ENCODE results near the gene ADAMTS10.
"Not testable (repeated sequence)": the region's sequence is repeated elsewhere in the genome, so short reads cannot be mapped to it uniquely, and the experiment has no call there.

Gene ADAMTS10

DNA sequence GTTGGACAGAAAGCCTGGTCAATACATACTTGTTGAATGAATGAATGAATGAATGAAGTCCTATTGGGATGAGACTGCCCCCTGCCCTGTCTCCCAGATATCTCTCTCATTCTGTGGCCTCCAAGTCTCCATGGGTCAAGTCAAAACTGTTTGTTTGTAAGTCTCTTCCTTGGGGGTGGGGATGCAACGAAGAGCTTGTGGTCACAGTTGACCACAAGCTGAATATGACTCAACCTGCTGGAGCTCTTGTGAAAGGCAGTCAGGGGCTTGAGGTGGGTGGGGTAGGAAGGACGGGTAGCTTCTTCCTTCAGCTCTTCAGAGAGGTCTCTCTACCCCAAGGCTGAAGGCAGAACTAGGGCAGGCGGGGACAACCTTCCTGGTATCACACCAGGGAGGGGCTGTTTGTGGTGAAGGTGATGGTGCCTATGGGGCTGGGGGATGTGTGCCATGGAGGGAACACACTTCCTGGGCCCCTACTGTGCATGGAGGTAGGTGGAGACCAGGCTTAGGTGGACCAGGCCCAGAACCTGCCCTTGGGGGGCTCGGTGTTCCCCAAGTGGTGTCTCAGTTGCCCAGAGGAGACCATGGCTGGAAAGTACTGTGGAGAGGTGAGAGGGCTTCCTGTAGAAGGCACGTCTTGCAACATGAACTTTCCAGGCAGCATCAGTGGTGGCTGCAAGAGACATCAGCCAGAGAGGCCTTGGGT, 41.3 kb downstream of the ADAMTS10 start:
- Histone ChIP-seq H4K20me1 (ENCODE audit: control insufficient read depth, insufficient read depth, low read depth, low read length) (no peaks in the 10 kb centered on the region), H3K9me3 (ENCODE audit: control insufficient read depth, insufficient read depth, low read length) (no peaks in the 10 kb centered on the region), H3K79me2 (ENCODE audit: control insufficient read depth, low read length) (no peaks in the 10 kb centered on the region), H3K36me3 (ENCODE audit: control insufficient read depth, low read length) (no peaks in the 10 kb centered on the region), H3K27me3 (ENCODE audit: control insufficient read depth, low read length) (no peaks in the 10 kb centered on the region), H3K27ac (ENCODE audit: low read depth, low read length) (no peak overlapping the region), H3K4me1 (ENCODE audit: control insufficient read depth, low read length) (no peaks in the 10 kb centered on the region), H3K4me2 (ENCODE audit: low read length) (no peak overlapping the region), H3F3A (ENCODE audit: control insufficient read depth, insufficient read depth) (no peaks in the 10 kb centered on the region), H3K9me2 (replicated peaks; ENCODE audit: control insufficient read depth, low read length) (no peaks in the 10 kb centered on the region), H3K4me3 (ENCODE audit: low read length) (no peak overlapping the region)
- TF ChIP-seq, protein P1, sequence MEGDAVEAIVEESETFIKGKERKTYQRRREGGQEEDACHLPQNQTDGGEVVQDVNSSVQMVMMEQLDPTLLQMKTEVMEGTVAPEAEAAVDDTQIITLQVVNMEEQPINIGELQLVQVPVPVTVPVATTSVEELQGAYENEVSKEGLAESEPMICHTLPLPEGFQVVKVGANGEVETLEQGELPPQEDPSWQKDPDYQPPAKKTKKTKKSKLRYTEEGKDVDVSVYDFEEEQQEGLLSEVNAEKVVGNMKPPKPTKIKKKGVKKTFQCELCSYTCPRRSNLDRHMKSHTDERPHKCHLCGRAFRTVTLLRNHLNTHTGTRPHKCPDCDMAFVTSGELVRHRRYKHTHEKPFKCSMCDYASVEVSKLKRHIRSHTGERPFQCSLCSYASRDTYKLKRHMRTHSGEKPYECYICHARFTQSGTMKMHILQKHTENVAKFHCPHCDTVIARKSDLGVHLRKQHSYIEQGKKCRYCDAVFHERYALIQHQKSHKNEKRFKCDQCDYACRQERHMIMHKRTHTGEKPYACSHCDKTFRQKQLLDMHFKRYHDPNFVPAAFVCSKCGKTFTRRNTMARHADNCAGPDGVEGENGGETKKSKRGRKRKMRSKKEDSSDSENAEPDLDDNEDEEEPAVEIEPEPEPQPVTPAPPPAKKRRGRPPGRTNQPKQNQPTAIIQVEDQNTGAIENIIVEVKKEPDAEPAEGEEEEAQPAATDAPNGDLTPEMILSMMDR (IDR thresholded peaks at IDR 0.05; ENCODE audit: low read depth, low read length, poor library complexity, severe bottlenecking): no peak
- no peak for TF ChIP-seq EZH2phosphoT487 (IDR thresholded peaks at IDR 0.05; ENCODE audit: borderline replicate concordance, low read length)

DNA sequence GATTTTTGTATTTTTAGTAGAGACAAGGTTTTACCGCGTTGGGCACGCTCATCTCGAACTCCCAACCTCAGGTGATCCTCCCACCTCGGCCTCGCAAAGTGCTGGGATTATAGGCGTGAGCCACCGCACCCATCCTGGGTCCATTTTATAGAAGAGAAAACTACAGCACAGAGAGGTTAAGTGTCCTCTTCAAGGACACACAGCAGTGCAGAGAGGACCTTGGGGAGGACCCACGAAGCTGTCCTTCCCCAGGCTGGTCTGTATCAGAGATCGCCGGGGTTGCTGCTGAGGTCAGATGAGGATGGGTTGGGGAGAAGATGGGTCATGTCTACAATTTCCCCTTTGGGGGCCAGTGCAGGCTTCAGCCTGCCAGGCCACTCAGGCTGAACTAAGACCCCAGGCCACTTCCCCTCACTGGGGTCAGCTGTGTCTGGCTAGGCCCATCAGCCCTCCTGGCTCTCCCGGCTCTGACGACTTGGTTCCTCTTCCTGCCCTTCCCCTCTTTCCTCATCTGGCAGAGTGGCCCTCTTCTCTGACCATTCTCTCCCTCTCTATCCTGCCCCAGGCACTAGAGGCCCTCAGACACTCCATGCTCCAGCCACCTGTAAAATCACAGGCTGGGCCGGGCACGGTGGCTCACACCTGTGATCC, 42.9 kb downstream of the ADAMTS10 start:
- Histone ChIP-seq H4K20me1 (ENCODE audit: control insufficient read depth, insufficient read depth, low read depth, low read length) (no peaks in the 10 kb centered on the region), H3K9me3 (ENCODE audit: control insufficient read depth, insufficient read depth, low read length) (no peaks in the 10 kb centered on the region), H3K4me1 (ENCODE audit: control insufficient read depth, low read length) (no peaks in the 10 kb centered on the region), H3K27me3 (ENCODE audit: control insufficient read depth, low read length) (no peaks in the 10 kb centered on the region), H3K9me2 (replicated peaks; ENCODE audit: control insufficient read depth, low read length) (no peaks in the 10 kb centered on the region), H3K4me2 (ENCODE audit: low read length) (no peak overlapping the region), H3K79me2 (ENCODE audit: control insufficient read depth, low read length) (no peaks in the 10 kb centered on the region), H3K4me3 (ENCODE audit: low read length) (no peak overlapping the region), H3K27ac (ENCODE audit: low read depth, low read length) (no peak overlapping the region), H3F3A (ENCODE audit: control insufficient read depth, insufficient read depth) (no peaks in the 10 kb centered on the region), H3K36me3 (ENCODE audit: control insufficient read depth, low read length) (no peaks in the 10 kb centered on the region)
- TF ChIP-seq EZH2phosphoT487 (IDR thresholded peaks at IDR 0.05; ENCODE audit: borderline replicate concordance, low read length): no peak
- TF ChIP-seq, protein P1 (IDR thresholded peaks at IDR 0.05; ENCODE audit: low read depth, low read length, poor library complexity, severe bottlenecking): no peak

DNA sequence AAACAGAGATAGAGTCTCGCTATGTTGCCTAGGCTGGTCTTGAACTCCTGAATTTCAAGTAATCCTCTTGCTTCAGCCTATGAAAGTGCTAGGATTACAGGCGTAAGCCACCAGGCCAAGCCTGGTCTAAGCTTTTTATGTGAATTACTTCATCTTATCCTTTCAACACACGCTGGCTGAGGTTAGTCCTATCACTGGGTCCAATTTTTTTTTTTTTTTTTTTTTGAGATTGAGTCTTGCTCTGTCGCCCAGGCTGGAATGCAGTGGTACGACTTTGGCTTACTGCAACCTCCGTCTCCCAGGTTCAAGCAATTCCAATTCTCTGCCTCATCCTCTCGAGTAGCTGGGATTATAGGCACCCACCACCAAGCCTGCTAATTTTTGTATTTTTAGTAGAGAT, 43.7 kb downstream of the ADAMTS10 start:
- Histone ChIP-seq H3K27me3 (ENCODE audit: control insufficient read depth, low read length) (no peaks in the 10 kb centered on the region), H3F3A (ENCODE audit: control insufficient read depth, insufficient read depth) (no peaks in the 10 kb centered on the region), H4K20me1 (ENCODE audit: control insufficient read depth, insufficient read depth, low read depth, low read length) (no peaks in the 10 kb centered on the region)

DNA sequence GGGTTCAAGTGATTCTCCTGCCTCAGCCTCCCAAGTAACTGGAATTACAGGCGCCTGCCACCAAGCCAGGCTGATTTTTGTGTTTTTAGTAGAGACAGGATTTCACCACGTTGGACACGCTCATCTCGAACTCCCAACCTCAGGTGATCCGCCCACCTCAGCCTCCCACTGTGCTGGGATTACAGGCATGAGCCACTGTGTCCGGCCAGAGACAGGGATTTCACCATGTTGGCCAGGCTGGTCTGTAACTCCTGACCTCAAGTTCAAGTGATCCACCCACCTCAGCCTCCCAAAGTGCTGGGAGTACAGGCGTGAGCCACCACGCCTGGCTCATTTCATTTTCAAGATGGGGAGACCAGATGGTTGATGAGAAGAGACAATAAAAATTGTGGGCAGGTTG, 45.6 kb downstream of the ADAMTS10 start:
- H3F3A ChIP-seq (ENCODE audit: control insufficient read depth, insufficient read depth); H4K20me1 ChIP-seq (ENCODE audit: control insufficient read depth, insufficient read depth, low read depth, low read length); H3K9me3 ChIP-seq (ENCODE audit: control insufficient read depth, insufficient read depth, low read length); H3K27me3 ChIP-seq (ENCODE audit: control insufficient read depth, low read length); H3K9me2 ChIP-seq (replicated peaks; ENCODE audit: control insufficient read depth, low read length); H3K4me2 ChIP-seq (ENCODE audit: low read length); H3K4me3 ChIP-seq (ENCODE audit: low read length); H3K4me1 ChIP-seq (ENCODE audit: control insufficient read depth, low read length); H3K79me2 ChIP-seq (ENCODE audit: control insufficient read depth, low read length); H3K36me3 ChIP-seq (ENCODE audit: control insufficient read depth, low read length); H3K27ac ChIP-seq (ENCODE audit: low read depth, low read length): not testable (repeated sequence)

More for the DNA sequence above, 43.7 kb downstream of the ADAMTS10 start:
- Histone ChIP-seq H3K9me2 (replicated peaks; ENCODE audit: control insufficient read depth, low read length) (no peaks in the 10 kb centered on the region), H3K36me3 (ENCODE audit: control insufficient read depth, low read length) (no peaks in the 10 kb centered on the region), H3K79me2 (ENCODE audit: control insufficient read depth, low read length) (no peaks in the 10 kb centered on the region), H3K9me3 (ENCODE audit: control insufficient read depth, insufficient read depth, low read length) (no peaks in the 10 kb centered on the region), H3K27ac (ENCODE audit: low read depth, low read length) (no peak overlapping the region), H3K4me1 (ENCODE audit: control insufficient read depth, low read length) (no peaks in the 10 kb centered on the region), H3K4me3 (ENCODE audit: low read length) (no peak overlapping the region), H3K4me2 (ENCODE audit: low read length) (no peak overlapping the region)
- TF ChIP-seq EZH2phosphoT487 (IDR thresholded peaks at IDR 0.05; ENCODE audit: borderline replicate concordance, low read length): no peak
- TF ChIP-seq, protein P1 (IDR thresholded peaks at IDR 0.05; ENCODE audit: low read depth, low read length, poor library complexity, severe bottlenecking): no peak

Measured in DOHH2 (cell line).